Astrocyte (in vitro differentiated cells and primary cell): ENCODE measurements around the gene ALG14. TPM values are rescaled to one million over a fixed set of nuclear protein-coding genes. Genes with fewer than 3 reads are reported as not detected.
A peak's percentile ranks its signal among the peaks of the same experiment; 100 is the strongest.

Experiments
- DNase-seq: peaks from one replicate; pipeline ENCODE4 v3.0.0-alpha.2; 2010; ENCODE audit warnings: low read depth
- FAIRE-seq: peaks from 2 replicates; lab custom pipeline; 2011; peaks lifted over from hg19 to GRCh38; lab: Jason Lieb, UNC
- H2AFZ ChIP-seq: 2 replicates; pipeline ENCODE4 v1.6.0; 2012; ENCODE audit warnings: low read depth, low read length, inconsistent platforms
- H3K27ac ChIP-seq: 2 replicates; pipeline ENCODE4 v1.5.1; 2011; ENCODE audit warnings: low read depth, low read length, inconsistent platforms
- H3K27me3 ChIP-seq: 2 replicates; pipeline ENCODE4 v1.6.0; 2011; ENCODE audit warnings: low read length, inconsistent platforms; ENCODE audit not compliant: insufficient read depth
- H3K36me3 ChIP-seq: 2 replicates; pipeline ENCODE4 v1.5.1; 2011; ENCODE audit warnings: low read length, inconsistent platforms; ENCODE audit not compliant: insufficient read depth
- H3K4me1 ChIP-seq: 2 replicates; pipeline ENCODE4 v1.5.1; 2011; ENCODE audit warnings: low read length, inconsistent platforms; ENCODE audit not compliant: insufficient read depth
- H3K4me2 ChIP-seq: 2 replicates; pipeline ENCODE4 v1.6.0; 2012; ENCODE audit warnings: low read length, inconsistent platforms
- H3K4me3 ChIP-seq: 2 replicates; pipeline ENCODE4 v1.5.1; 2011; ENCODE audit warnings: low read depth, mild to moderate bottlenecking, low read length, inconsistent platforms; ENCODE audit not compliant: insufficient read depth
- H3K79me2 ChIP-seq: 2 replicates; pipeline ENCODE4 v1.6.0; 2012; ENCODE audit warnings: mild to moderate bottlenecking, low read length, inconsistent platforms; ENCODE audit not compliant: insufficient read depth
- H3K9ac ChIP-seq: 2 replicates; pipeline ENCODE4 v1.6.0; 2012; ENCODE audit warnings: mild to moderate bottlenecking, low read length, inconsistent platforms
- H3K9me3 ChIP-seq: 2 replicates; pipeline ENCODE4 v1.5.1; 2012; ENCODE audit warnings: low read depth, mild to moderate bottlenecking, low read length, inconsistent platforms; ENCODE audit not compliant: insufficient read depth
- H4K20me1 ChIP-seq: 2 replicates; pipeline ENCODE4 v1.6.0; 2012; ENCODE audit warnings: low read length, inconsistent platforms; ENCODE audit not compliant: insufficient read depth
- H3K27ac Mint-ChIP-seq: one replicate; pipeline ENCODE4 v1.8.0; 2021; ENCODE audit warnings: mild to moderate bottlenecking, mixed read lengths; ENCODE audit not compliant: unreplicated experiment
- H3K27me3 Mint-ChIP-seq: one replicate; pipeline ENCODE4 v1.8.0; 2021; ENCODE audit warnings: low read depth, mixed read lengths; ENCODE audit not compliant: unreplicated experiment
- H3K36me3 Mint-ChIP-seq: one replicate; pipeline ENCODE4 v1.8.0; 2021; ENCODE audit warnings: low read depth, mixed read lengths; ENCODE audit not compliant: unreplicated experiment
- H3K4me1 Mint-ChIP-seq: one replicate; pipeline ENCODE4 v1.8.0; 2021; ENCODE audit warnings: low read depth, mixed read lengths; ENCODE audit not compliant: unreplicated experiment
- H3K4me3 Mint-ChIP-seq: one replicate; pipeline ENCODE4 v1.8.0; 2021; ENCODE audit warnings: mild to moderate bottlenecking, moderate library complexity, mixed read lengths; ENCODE audit not compliant: unreplicated experiment
- H3K9me3 Mint-ChIP-seq: one replicate; pipeline ENCODE4 v1.8.0; 2021; ENCODE audit warnings: mild to moderate bottlenecking, mixed read lengths; ENCODE audit not compliant: unreplicated experiment
- CTCF ChIP-seq: IDR thresholded peaks from 2 replicates; pipeline ENCODE4 v1.5.1; 2011; ENCODE audit warnings: low read depth, mild to moderate bottlenecking, inconsistent platforms, low read length, moderate library complexity; ENCODE audit not compliant: insufficient read depth
- EZH2 ChIP-seq: IDR thresholded peaks from 2 replicates; pipeline ENCODE4 v1.6.1; 2012; ENCODE audit warnings: mild to moderate bottlenecking, low read length, inconsistent platforms; ENCODE audit not compliant: insufficient read depth
- total RNA-seq: library from RNA; stranded (reverse); gene quantifications from 2 replicates; pipeline ENCODE4 v1.2.1, GENCODE V29; 2021

Gene ALG14
- total RNA-seq, 1 donor from 2014 or later = 6.9 TPM

- Histone ChIP-seq H3K79me2 (no peaks in the 10 kb centered on the region), H2AFZ (no peak overlapping the region), H3K4me3 (no peak overlapping the region), H4K20me1 (no peaks in the 10 kb centered on the region), H3K4me2 (peak overlapping the region; percentile 7), H3K9me3 (no peaks in the 10 kb centered on the region), H3K36me3 (no peaks in the 10 kb centered on the region), H3K4me1 (peaks cover 28% of the 10 kb centered on the region), H3K27me3 (no peaks in the 10 kb centered on the region), H3K27ac (no peak overlapping the region), H3K9ac (no peak overlapping the region)
- Mint-ChIP-seq H3K4me1 (peaks cover 57% of the 10 kb centered on the region), H3K9me3 (no peaks in the 10 kb centered on the region), H3K4me3 (no peak overlapping the region), H3K27me3 (no peaks in the 10 kb centered on the region), H3K36me3 (peaks cover 4% of the 10 kb centered on the region), H3K27ac (peak overlapping the region; percentile 38)
- no peak for TF ChIP-seq EZH2
- no peak for TF ChIP-seq CTCF
- DNase-seq (peak; percentile 72), FAIRE-seq (peak; percentile 49)
These were observed 54.0 kb downstream of the ALG14 start for GRCh38 chr1:95018602-95019369.

- Histone ChIP-seq H3K4me1 (peaks cover 26% of the 10 kb centered on the region), H3K27me3 (no peaks in the 10 kb centered on the region), H3K4me2 (no peak overlapping the region), H3K9ac (no peak overlapping the region), H3K79me2 (no peaks in the 10 kb centered on the region), H3K36me3 (no peaks in the 10 kb centered on the region), H3K9me3 (no peaks in the 10 kb centered on the region), H2AFZ (no peak overlapping the region), H4K20me1 (no peaks in the 10 kb centered on the region), H3K27ac (no peak overlapping the region), H3K4me3 (no peak overlapping the region)
- H3K27ac Mint-ChIP-seq = peak overlapping the region; percentile 38
- H3K4me1 Mint-ChIP-seq = peaks cover 52% of the 10 kb centered on the region
- TF ChIP-seq EZH2 (no peak), CTCF (no peak)
- peaks cover 4% of the 10 kb centered on the region for H3K36me3 Mint-ChIP-seq
- no peaks in the 10 kb centered on the region for H3K9me3 Mint-ChIP-seq
- no peaks in the 10 kb centered on the region for H3K27me3 Mint-ChIP-seq
- DNase-seq (no peak), FAIRE-seq (no peak)
- no peak overlapping the region for H3K4me3 Mint-ChIP-seq
These were observed 55.0 kb downstream of the ALG14 start for GRCh38 chr1:95017775-95018174.

- no peaks in the 10 kb centered on the region for H3K9me3 Mint-ChIP-seq
- Histone ChIP-seq H3K27ac (no peak overlapping the region), H3K4me2 (no peak overlapping the region), H3K9ac (no peak overlapping the region), H3K79me2 (no peaks in the 10 kb centered on the region), H3K36me3 (no peaks in the 10 kb centered on the region), H3K27me3 (no peaks in the 10 kb centered on the region), H3K9me3 (no peaks in the 10 kb centered on the region), H3K4me1 (peaks cover 8% of the 10 kb centered on the region), H2AFZ (no peak overlapping the region), H3K4me3 (no peak overlapping the region), H4K20me1 (no peaks in the 10 kb centered on the region)
- H3K27ac Mint-ChIP-seq = no peak overlapping the region
- no peak overlapping the region for H3K4me3 Mint-ChIP-seq
- H3K36me3 Mint-ChIP-seq = peaks cover 4% of the 10 kb centered on the region
- H3K4me1 Mint-ChIP-seq = peaks cover 31% of the 10 kb centered on the region
- no peak for TF ChIP-seq EZH2
- TF ChIP-seq CTCF = no peak
- no peak for DNase-seq
- no peak for FAIRE-seq
- H3K27me3 Mint-ChIP-seq = no peaks in the 10 kb centered on the region
These were observed 57.7 kb downstream of the ALG14 start for GRCh38 chr1:95015076-95015475.
